Measurements from ENCODE around the gene RTP2.

DNA sequence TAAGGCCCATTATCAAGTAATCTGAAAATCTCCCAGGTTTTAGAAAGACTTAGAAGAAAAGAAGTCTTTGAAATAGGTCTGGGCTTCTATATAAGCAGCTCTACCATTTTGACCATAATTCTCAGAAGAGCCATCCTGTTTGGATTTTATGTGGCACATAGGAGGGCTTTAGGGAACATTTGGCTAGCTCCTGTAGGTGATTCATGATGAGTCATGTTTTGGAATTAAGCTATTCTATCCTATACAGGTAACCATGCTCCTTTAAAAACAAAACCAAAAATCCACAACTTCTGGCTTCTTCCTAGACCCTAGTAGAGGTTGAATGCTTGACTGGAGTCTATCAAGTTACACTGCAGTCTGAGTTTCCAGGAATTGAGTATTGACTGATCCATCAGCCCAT, 41.1 kb downstream of the RTP2 start:
- TF ChIP-seq, protein P1, sequence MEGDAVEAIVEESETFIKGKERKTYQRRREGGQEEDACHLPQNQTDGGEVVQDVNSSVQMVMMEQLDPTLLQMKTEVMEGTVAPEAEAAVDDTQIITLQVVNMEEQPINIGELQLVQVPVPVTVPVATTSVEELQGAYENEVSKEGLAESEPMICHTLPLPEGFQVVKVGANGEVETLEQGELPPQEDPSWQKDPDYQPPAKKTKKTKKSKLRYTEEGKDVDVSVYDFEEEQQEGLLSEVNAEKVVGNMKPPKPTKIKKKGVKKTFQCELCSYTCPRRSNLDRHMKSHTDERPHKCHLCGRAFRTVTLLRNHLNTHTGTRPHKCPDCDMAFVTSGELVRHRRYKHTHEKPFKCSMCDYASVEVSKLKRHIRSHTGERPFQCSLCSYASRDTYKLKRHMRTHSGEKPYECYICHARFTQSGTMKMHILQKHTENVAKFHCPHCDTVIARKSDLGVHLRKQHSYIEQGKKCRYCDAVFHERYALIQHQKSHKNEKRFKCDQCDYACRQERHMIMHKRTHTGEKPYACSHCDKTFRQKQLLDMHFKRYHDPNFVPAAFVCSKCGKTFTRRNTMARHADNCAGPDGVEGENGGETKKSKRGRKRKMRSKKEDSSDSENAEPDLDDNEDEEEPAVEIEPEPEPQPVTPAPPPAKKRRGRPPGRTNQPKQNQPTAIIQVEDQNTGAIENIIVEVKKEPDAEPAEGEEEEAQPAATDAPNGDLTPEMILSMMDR (IDR thresholded peaks at IDR 0.05; ENCODE audit: insufficient read depth, low read depth, low read length), result no peak
- no peak for TF ChIP-seq EZH2 (IDR thresholded peaks at IDR 0.05; ENCODE audit: insufficient read depth, low read length)
